Kidney (tissue), 14 donors: ENCODE measurements around the gene KATNAL1. TPM values are rescaled to one million over a fixed set of nuclear protein-coding genes. Genes with fewer than 3 reads are reported as not detected.
"Not testable (repeated sequence)": the region's sequence is repeated elsewhere in the genome, so short reads cannot be mapped to it uniquely, and the experiment has no call there.

ENCODE experiments used
- DNase-seq, 5 donors: peaks; one replicate each; pipeline ENCODE4 v3.0.0-alpha.2; 2013 to 2020
- FAIRE-seq: peaks from 2 replicates; lab custom pipeline; 2012; peaks lifted over from hg19 to GRCh38; lab: Jason Lieb, UNC
- H3K27ac ChIP-seq, 2 donors: one replicate each; pipeline ENCODE4 v1.7.0; 2013; ENCODE audit warnings: low read depth in 2 of 2, low read length in 2 of 2, inconsistent platforms in 1 of 2
- H3K27me3 ChIP-seq: one replicate; pipeline ENCODE4 v1.7.1; 2013; ENCODE audit warnings: low read length, inconsistent platforms; ENCODE audit not compliant: control insufficient read depth, insufficient read depth
- H3K36me3 ChIP-seq, 3 donors: one replicate each; pipeline versions ENCODE4 v1.7.0 to v1.7.1; 2013; ENCODE audit warnings: low read length in 3 of 3, control low read depth in 1 of 3, inconsistent platforms in 1 of 3; ENCODE audit not compliant: insufficient read depth in 3 of 3, control insufficient read depth in 2 of 3
- H3K4me1 ChIP-seq, 3 donors: one replicate each; pipeline versions ENCODE4 v1.7.0 to v1.7.1; 2013; ENCODE audit warnings: low read length in 3 of 3, inconsistent platforms in 1 of 3, low read depth in 1 of 3; ENCODE audit not compliant: control insufficient read depth in 2 of 3, insufficient read depth in 2 of 3
- H3K4me3 ChIP-seq, 3 donors: one replicate each; pipeline versions ENCODE4 v1.7.0 to v1.8.1; 2013; ENCODE audit warnings: low read length in 3 of 3, control low read depth in 1 of 3, inconsistent platforms in 1 of 3
- H3K9ac ChIP-seq, 3 donors: one replicate each; pipeline versions ENCODE4 v1.7.0 to v1.7.1; 2013; ENCODE audit warnings: low read length in 3 of 3, control low read depth in 1 of 3, inconsistent platforms in 1 of 3
- H3K9me3 ChIP-seq, 3 donors: one replicate each; pipeline versions ENCODE4 v1.7.0 to v1.7.1; 2013; ENCODE audit warnings: low read length in 3 of 3, control low read depth in 1 of 3, inconsistent platforms in 1 of 3; ENCODE audit not compliant: control insufficient read depth in 2 of 3, insufficient read depth in 1 of 3
- CTCF ChIP-seq: IDR thresholded peaks from 3 replicates; pipeline ENCODE4 v1.5.1; 2012; ENCODE audit warnings: mild to moderate bottlenecking, moderate library complexity, borderline replicate concordance; ENCODE audit not compliant: insufficient read depth; ENCODE audit errors: extremely low read depth
- intact Hi-C: fragments of 100-400 bp; cut with DNase I; formaldehyde crosslinking; loops from one replicate; pipeline ENCODE4 v1.11.1; 2022
- polyA plus RNA-seq: library from polyadenylated mRNA; stranded (reverse); fragments of 350-450 nt; fragmentation: Illumina TruSeq; extraction: RNeasy Lipid Tissue Mini Kit (QIAGEN cat#74804); gene quantifications from one replicate; pipeline ENCODE4 v1.2.3, GENCODE V29; 2014; ENCODE audit warnings: low read depth, low replicate concordance; ENCODE audit not compliant: insufficient read depth
- total RNA-seq: library from RNA; stranded (reverse); fragmentation: NEBNext Ultra II Directional; extraction: Animal tissue kit (Norgen Biotek cat#: 25700); gene quantifications from one replicate; pipeline ENCODE4 v1.2.1, GENCODE V29; 2021
- donor health status: control.
- donor health status: control.
- donor health status: control.
- donor health status: control.
- donor health status: control.
- donor health status: DM: yes; HTN: yes; CAD: no.
- donor health status: Normal renal cell carcinoma (clear cell type).

The KATNAL1 gene
- total and polyA plus RNA-seq, 2 donors from 2014 or later = 2.5 to 21.8 TPM

DNA sequence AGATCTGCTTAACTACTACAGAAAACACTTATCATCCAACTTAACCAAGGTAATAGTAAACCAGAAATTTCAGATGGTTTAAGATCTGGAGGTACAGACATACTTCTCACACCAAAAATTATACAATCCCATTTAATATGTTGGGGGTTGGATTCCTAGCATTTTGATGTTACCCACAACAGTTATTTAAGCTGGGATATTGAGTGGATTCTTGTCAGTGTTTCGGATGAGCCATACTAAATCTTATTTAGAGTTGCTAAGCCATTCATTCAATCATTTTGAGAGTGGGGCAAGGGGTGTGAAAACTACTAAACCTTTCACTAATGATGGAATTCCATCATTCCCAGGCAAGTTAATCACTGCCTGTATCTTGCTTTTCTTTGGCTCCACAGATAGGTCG is 40.6 kb downstream of the KATNAL1 start:
- Histone ChIP-seq H3K9me3 (no peaks in the 10 kb centered on the region), H3K27ac (no peak overlapping the region), H3K9ac (no peak overlapping the region), H3K27me3 (no peaks in the 10 kb centered on the region), H3K4me1 (no peaks in the 10 kb centered on the region), H3K4me3 (no peak overlapping the region), H3K36me3 (no peaks in the 10 kb centered on the region)
- DNase-seq = peak in 2 of 5 donors; percentile 7 to 17
- FAIRE-seq = no peak
- TF ChIP-seq CTCF = no peak
- intact Hi-C loops = no loop called here

- H3K36me3 ChIP-seq, H3K4me3 ChIP-seq, H3K27me3 ChIP-seq, H3K27ac ChIP-seq, DNase-seq, FAIRE-seq, intact Hi-C loops, H3K9me3 ChIP-seq, H3K9ac ChIP-seq, H3K4me1 ChIP-seq: not testable (repeated sequence)
Measured at GRCh38 chr13:30259149-30259733, 48.1 kb downstream of the KATNAL1 start.

- H3K27ac ChIP-seq = no peak overlapping the region
- H3K36me3 ChIP-seq = no peaks in the 10 kb centered on the region
- intact Hi-C loops = no loop called here
- TF ChIP-seq CTCF = no peak
- no peak overlapping the region for H3K9ac ChIP-seq
- H3K27me3 ChIP-seq = no peaks in the 10 kb centered on the region
- DNase-seq (peak in 4 of 5 donors; percentile 58 to 78 (median 73)), FAIRE-seq (no peak)
- H3K4me3 ChIP-seq = no peak overlapping the region
- H3K4me1 ChIP-seq = peaks cover 0 to 4% (median 0%) of the 10 kb centered on the region in 3 donors
- no peaks in the 10 kb centered on the region for H3K9me3 ChIP-seq
Measured at GRCh38 chr13:30257468-30258099, 49.8 kb downstream of the KATNAL1 start.

GRCh38 chr13:30256713-30257467 is 50.5 kb downstream of the KATNAL1 start:
- no peak for FAIRE-seq
- Histone ChIP-seq H3K9me3 (no peaks in the 10 kb centered on the region), H3K27ac (no peak overlapping the region), H3K36me3 (no peaks in the 10 kb centered on the region), H3K27me3 (no peaks in the 10 kb centered on the region), H3K4me1 (peaks cover 0 to 4% (median 0%) of the 10 kb centered on the region in 3 donors), H3K9ac (no peak overlapping the region), H3K4me3 (no peak overlapping the region)
- DNase-seq = no peak
- TF ChIP-seq CTCF = no peak
- intact Hi-C loops = no loop called here
